ENCODE measurements around the gene ZNF100. TPM values are rescaled to one million over a fixed set of nuclear protein-coding genes. Genes with fewer than 3 reads are reported as not detected.
"Not testable (repeated sequence)": the region's sequence is repeated elsewhere in the genome, so short reads cannot be mapped to it uniquely, and the experiment has no call there.

ZNF100 gene

DNA sequence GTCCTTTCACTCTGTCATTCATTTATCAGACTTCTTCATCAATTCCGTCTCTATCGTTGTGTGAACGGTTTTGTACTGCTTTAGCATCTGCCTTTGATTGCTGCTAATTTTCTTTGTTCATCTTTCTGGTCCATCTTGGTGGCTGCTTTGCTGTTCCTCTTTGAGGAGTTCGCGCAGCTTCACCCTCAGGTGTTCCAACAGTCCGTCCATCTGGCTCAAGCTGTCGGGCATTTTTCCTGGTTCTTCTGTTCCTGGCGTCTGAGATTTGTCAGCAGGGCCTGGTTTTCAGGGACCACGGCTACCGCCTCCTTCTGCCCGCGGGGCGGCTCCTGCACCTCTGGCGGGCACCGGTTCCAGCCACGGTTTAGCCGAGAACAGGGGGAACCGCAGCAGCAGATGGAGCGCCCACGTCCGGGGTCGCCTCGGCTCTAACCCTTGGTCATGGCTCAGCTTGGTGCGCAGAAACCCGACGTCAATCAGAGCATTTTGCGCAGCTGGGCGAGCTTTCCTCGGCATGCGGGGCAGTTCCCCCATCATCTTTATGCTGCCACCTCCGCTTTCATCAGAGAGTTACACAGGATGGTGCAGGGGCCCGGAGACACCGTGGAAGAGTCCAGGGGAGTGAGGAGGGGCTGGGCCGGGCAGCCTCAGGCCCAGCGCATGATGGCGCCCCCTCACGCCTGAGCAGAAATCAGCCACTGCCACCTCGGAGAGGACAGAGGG, 89.5 kb downstream of the ZNF100 start:
- no peak overlapping the region for H2BK120ac ChIP-seq (ENCODE audit: low read depth, low read length)
- H3K23ac ChIP-seq (ENCODE audit: low read depth, low read length, poor library complexity): peak overlapping the region; percentile 55
- no peak overlapping the region for H3K4me2 ChIP-seq (ENCODE audit: insufficient read depth, low read length, poor library complexity, severe bottlenecking)
- H3K27me3 ChIP-seq (ENCODE audit: control insufficient read depth in 3 of 3, insufficient read depth in 3 of 3, low read depth in 1 of 3, low read length in 3 of 3): no peaks in the 10 kb centered on the region
- no peak overlapping the region for H2AK5ac ChIP-seq (ENCODE audit: low read depth, low read length)
- H3K4me1 ChIP-seq (ENCODE audit: control insufficient read depth in 2 of 2, insufficient read depth in 1 of 2, low read depth in 1 of 2, low read length in 2 of 2): no peaks in the 10 kb centered on the region
- no peak overlapping the region for H3K4ac ChIP-seq (ENCODE audit: low read length)
- H3K14ac ChIP-seq (ENCODE audit: low read length): peak overlapping the region; percentile 21
- DNase-seq (ENCODE audit: low spot score): no peak
- no peak overlapping the region for H2BK15ac ChIP-seq (ENCODE audit: low read length)
- no peak overlapping the region for H3K4me3 ChIP-seq (ENCODE audit: low read length in 2 of 2)
- H3K9me3 ChIP-seq (replicated peaks in 1 of 2; ENCODE audit: control insufficient read depth in 2 of 2, insufficient read depth in 1 of 2, low read depth in 1 of 2, low read length in 2 of 2): peaks cover 3% of the 10 kb centered on the region in 2 donors
- peak overlapping the region; percentile 71 for H3K18ac ChIP-seq (ENCODE audit: low read length)
- H3K27ac ChIP-seq (replicated peaks; ENCODE audit: low read length): no peak overlapping the region
- no peak overlapping the region for H2AFZ ChIP-seq (ENCODE audit: low read length)
- H4K91ac ChIP-seq (ENCODE audit: low read depth, low read length, poor library complexity): no peak overlapping the region
- no peak overlapping the region for H3K9ac ChIP-seq (ENCODE audit: low read depth, low read length, poor library complexity)
- no peaks in the 10 kb centered on the region for H3K79me1 ChIP-seq (ENCODE audit: low read depth, low read length)
- no peak overlapping the region for H2BK12ac ChIP-seq (ENCODE audit: low read length)
- H4K8ac ChIP-seq (ENCODE audit: low read depth, low read length): no peak overlapping the region
- WGBS, 2 donors (ENCODE audit: extremely low coverage in 2 of 2, insufficient read length in 2 of 2, insufficient replicate concordance in 1 of 2): no CpG with 5 or more reads among the region's 38 CpGs
- no peaks in the 10 kb centered on the region for H3K36me3 ChIP-seq (replicated peaks in 1 of 2; ENCODE audit: control insufficient read depth in 2 of 2, insufficient read depth in 2 of 2, low read length in 2 of 2)
- no peak overlapping the region for H2BK5ac ChIP-seq (ENCODE audit: low read length)

- no peak for DNase-seq (ENCODE audit: low spot score)
- H3K36me3 ChIP-seq (replicated peaks in 1 of 2; ENCODE audit: control insufficient read depth in 2 of 2, insufficient read depth in 2 of 2, low read length in 2 of 2): no peaks in the 10 kb centered on the region
- no peak overlapping the region for H3K14ac ChIP-seq (ENCODE audit: low read length)
- H3K27me3 ChIP-seq (ENCODE audit: control insufficient read depth in 3 of 3, insufficient read depth in 3 of 3, low read depth in 1 of 3, low read length in 3 of 3): no peaks in the 10 kb centered on the region
- no peak overlapping the region for H3K4me3 ChIP-seq (ENCODE audit: low read length in 2 of 2)
- no peak overlapping the region for H3K9ac ChIP-seq (ENCODE audit: low read depth, low read length, poor library complexity)
- H2AFZ ChIP-seq (ENCODE audit: low read length): no peak overlapping the region
- H3K9me3 ChIP-seq (replicated peaks in 1 of 2; ENCODE audit: control insufficient read depth in 2 of 2, insufficient read depth in 1 of 2, low read depth in 1 of 2, low read length in 2 of 2): peaks cover 0 to 3% of the 10 kb centered on the region in 2 donors
- H3K4ac ChIP-seq (ENCODE audit: low read length): no peak overlapping the region
- H3K4me1 ChIP-seq (ENCODE audit: control insufficient read depth in 2 of 2, insufficient read depth in 1 of 2, low read depth in 1 of 2, low read length in 2 of 2): no peaks in the 10 kb centered on the region
- H3K79me1 ChIP-seq (ENCODE audit: low read depth, low read length): no peaks in the 10 kb centered on the region
- H3K4me2 ChIP-seq (ENCODE audit: insufficient read depth, low read length, poor library complexity, severe bottlenecking): no peak overlapping the region
- no peak overlapping the region for H3K18ac ChIP-seq (ENCODE audit: low read length)
- no peak overlapping the region for H2BK15ac ChIP-seq (ENCODE audit: low read length)
- no peak overlapping the region for H2AK5ac ChIP-seq (ENCODE audit: low read depth, low read length)
- H2BK12ac ChIP-seq (ENCODE audit: low read length): no peak overlapping the region
- WGBS, 2 donors (ENCODE audit: extremely low coverage in 2 of 2, insufficient read length in 2 of 2, insufficient replicate concordance in 1 of 2): no CpG with 5 or more reads among the region's 1 CpG
- no peak overlapping the region for H4K91ac ChIP-seq (ENCODE audit: low read depth, low read length, poor library complexity)
- H2BK120ac ChIP-seq (ENCODE audit: low read depth, low read length): no peak overlapping the region
- no peak overlapping the region for H3K27ac ChIP-seq (replicated peaks; ENCODE audit: low read length)
- H4K8ac ChIP-seq (ENCODE audit: low read depth, low read length): no peak overlapping the region
- no peak overlapping the region for H2BK5ac ChIP-seq (ENCODE audit: low read length)
- no peak overlapping the region for H3K23ac ChIP-seq (ENCODE audit: low read depth, low read length, poor library complexity)
These were observed 92.9 kb downstream of the ZNF100 start for GRCh38 chr19:21674454-21674853.

DNA sequence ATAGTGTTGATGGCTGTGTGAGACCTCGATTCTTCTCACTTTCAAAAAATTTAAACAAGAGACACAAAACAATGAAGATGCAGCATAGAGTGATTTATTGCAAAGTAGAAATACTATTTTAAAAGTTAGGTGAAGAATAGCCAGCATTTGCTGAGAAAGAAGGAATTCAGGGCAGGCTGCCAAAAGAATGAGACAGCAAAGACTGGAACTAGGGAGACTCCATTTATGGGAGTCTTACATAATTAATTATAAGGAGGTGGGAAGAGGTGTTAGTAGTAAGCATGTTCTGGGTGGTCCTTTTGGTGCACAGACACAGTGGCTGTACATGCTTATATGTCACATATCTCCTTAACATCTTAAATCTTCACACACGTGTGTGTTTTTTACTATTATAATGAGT, 93.9 kb downstream of the ZNF100 start:
- H3K23ac ChIP-seq (ENCODE audit: low read depth, low read length, poor library complexity); H4K91ac ChIP-seq (ENCODE audit: low read depth, low read length, poor library complexity); H2BK5ac ChIP-seq (ENCODE audit: low read length); H2AFZ ChIP-seq (ENCODE audit: low read length); H3K14ac ChIP-seq (ENCODE audit: low read length); H3K9ac ChIP-seq (ENCODE audit: low read depth, low read length, poor library complexity); H2BK15ac ChIP-seq (ENCODE audit: low read length); H3K18ac ChIP-seq (ENCODE audit: low read length); H3K4me2 ChIP-seq (ENCODE audit: insufficient read depth, low read length, poor library complexity, severe bottlenecking); H4K8ac ChIP-seq (ENCODE audit: low read depth, low read length); H3K4me3 ChIP-seq (ENCODE audit: low read length in 2 of 2); H2AK5ac ChIP-seq (ENCODE audit: low read depth, low read length); H2BK120ac ChIP-seq (ENCODE audit: low read depth, low read length); H3K27me3 ChIP-seq (ENCODE audit: control insufficient read depth in 3 of 3, insufficient read depth in 3 of 3, low read depth in 1 of 3, low read length in 3 of 3); H3K4me1 ChIP-seq (ENCODE audit: control insufficient read depth in 2 of 2, insufficient read depth in 1 of 2, low read depth in 1 of 2, low read length in 2 of 2); H3K27ac ChIP-seq (replicated peaks; ENCODE audit: low read length); H2BK12ac ChIP-seq (ENCODE audit: low read length); DNase-seq (ENCODE audit: low spot score); H3K79me1 ChIP-seq (ENCODE audit: low read depth, low read length); H3K36me3 ChIP-seq (replicated peaks in 1 of 2; ENCODE audit: control insufficient read depth in 2 of 2, insufficient read depth in 2 of 2, low read length in 2 of 2); H3K9me3 ChIP-seq (replicated peaks in 1 of 2; ENCODE audit: control insufficient read depth in 2 of 2, insufficient read depth in 1 of 2, low read depth in 1 of 2, low read length in 2 of 2); H3K4ac ChIP-seq (ENCODE audit: low read length): not testable (repeated sequence)
- no CpG with 5 or more reads among the region's 2 CpGs for WGBS, 2 donors (ENCODE audit: extremely low coverage in 2 of 2, insufficient read length in 2 of 2, insufficient replicate concordance in 1 of 2)

Small RNA genes lying within 50 kb of the gene (small RNA-seq; reads per million reads assigned to genes)
- not detected for gene VN1R84P (ENCODE audit: insufficient read depth)

All from neuronal stem cell (in vitro differentiated cells).